Measurements from ENCODE around the gene NUP35. TPM values are rescaled to one million over a fixed set of nuclear protein-coding genes. Genes with fewer than 3 reads are reported as not detected.

The NUP35 gene
- total and polyA plus RNA-seq, 2 of the 4 experiments (the other 2 are of a cell fraction), result 10.9 to 23.3 TPM

DNA sequence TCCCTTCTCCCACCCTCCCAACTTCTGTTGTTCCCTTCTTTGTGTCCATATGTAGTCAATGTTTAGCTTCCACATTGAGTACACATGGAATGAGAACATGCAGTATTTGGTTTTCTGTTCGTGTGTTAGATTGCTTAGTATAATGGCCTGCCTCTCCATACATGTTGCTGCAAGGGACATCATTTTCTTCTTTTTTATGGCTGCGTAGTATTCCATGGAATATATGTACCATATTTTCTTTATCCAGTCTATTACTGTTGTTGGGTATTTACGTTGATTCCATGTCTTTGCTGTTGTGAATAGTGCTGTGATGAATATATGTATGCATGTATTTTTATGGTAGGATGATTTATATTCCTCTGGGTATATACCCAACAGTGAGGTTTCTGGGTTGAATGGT is 42.0 kb downstream of the NUP35 start:
- peaks cover 3% of the 10 kb centered on the region; the same call in 1 of the 2 replicates for H3K9me1 ChIP-seq (ENCODE audit: insufficient read depth, low read length)
- no peak for ATAC-seq (ENCODE audit: low read depth)
- CTCF ChIA-PET, result no interaction called here
- no peak overlapping the region; the same call in 1 of the 2 replicates for H3K56ac ChIP-seq (ENCODE audit: extremely low read depth, insufficient read depth, low read length)
- no peak for DNase-seq
- H3K27me3 ChIP-seq (ENCODE audit: control insufficient read depth, insufficient read depth, low read length), result no peaks in the 10 kb centered on the region
- TF ChIP-seq FOS (IDR thresholded peaks at IDR 0.05; ENCODE audit: low read depth, low read length) (no peak), MAFK (IDR thresholded peaks at IDR 0.05; ENCODE audit: low read depth, low read length) (no peak), CHD1 (IDR thresholded peaks at IDR 0.05; ENCODE audit: low read depth, low read length) (no peak), RFX5 (IDR thresholded peaks at IDR 0.05; ENCODE audit: low read depth, low read length) (no peak), SMC3 (IDR thresholded peaks at IDR 0.05; ENCODE audit: low read depth, low read length) (no peak), MXI1 (IDR thresholded peaks at IDR 0.05; ENCODE audit: borderline replicate concordance, low read depth, low read length) (no peak), RAD21 (IDR thresholded peaks at IDR 0.05; ENCODE audit: low read length) (no peak), RCOR1 (IDR thresholded peaks at IDR 0.05; ENCODE audit: insufficient replicate concordance, low read length) (no peak), CEBPB (IDR thresholded peaks at IDR 0.05; ENCODE audit: low read depth, low read length) (no peak), NFE2L2 (IDR thresholded peaks at IDR 0.05; ENCODE audit: low read depth, low read length) (no peak), POLR2A (IDR thresholded peaks at IDR 0.05; ENCODE audit: low read depth, low read length) (no peak), MAZ (IDR thresholded peaks at IDR 0.05; ENCODE audit: borderline replicate concordance, low read depth, low read length) (no peak), BHLHE40 (IDR thresholded peaks at IDR 0.05; ENCODE audit: low read depth, low read length) (no peak)
- TF ChIP-seq, protein P1, sequence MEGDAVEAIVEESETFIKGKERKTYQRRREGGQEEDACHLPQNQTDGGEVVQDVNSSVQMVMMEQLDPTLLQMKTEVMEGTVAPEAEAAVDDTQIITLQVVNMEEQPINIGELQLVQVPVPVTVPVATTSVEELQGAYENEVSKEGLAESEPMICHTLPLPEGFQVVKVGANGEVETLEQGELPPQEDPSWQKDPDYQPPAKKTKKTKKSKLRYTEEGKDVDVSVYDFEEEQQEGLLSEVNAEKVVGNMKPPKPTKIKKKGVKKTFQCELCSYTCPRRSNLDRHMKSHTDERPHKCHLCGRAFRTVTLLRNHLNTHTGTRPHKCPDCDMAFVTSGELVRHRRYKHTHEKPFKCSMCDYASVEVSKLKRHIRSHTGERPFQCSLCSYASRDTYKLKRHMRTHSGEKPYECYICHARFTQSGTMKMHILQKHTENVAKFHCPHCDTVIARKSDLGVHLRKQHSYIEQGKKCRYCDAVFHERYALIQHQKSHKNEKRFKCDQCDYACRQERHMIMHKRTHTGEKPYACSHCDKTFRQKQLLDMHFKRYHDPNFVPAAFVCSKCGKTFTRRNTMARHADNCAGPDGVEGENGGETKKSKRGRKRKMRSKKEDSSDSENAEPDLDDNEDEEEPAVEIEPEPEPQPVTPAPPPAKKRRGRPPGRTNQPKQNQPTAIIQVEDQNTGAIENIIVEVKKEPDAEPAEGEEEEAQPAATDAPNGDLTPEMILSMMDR (conservative IDR thresholded peaks at IDR 0.05; ENCODE audit: low read depth, low read length), result no peak
- TF ChIP-seq, protein P2, sequence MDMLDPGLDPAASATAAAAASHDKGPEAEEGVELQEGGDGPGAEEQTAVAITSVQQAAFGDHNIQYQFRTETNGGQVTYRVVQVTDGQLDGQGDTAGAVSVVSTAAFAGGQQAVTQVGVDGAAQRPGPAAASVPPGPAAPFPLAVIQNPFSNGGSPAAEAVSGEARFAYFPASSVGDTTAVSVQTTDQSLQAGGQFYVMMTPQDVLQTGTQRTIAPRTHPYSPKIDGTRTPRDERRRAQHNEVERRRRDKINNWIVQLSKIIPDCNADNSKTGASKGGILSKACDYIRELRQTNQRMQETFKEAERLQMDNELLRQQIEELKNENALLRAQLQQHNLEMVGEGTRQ (IDR thresholded peaks at IDR 0.05; ENCODE audit: low read depth, low read length), result no peak
- TF ChIP-seq, protein P3, sequence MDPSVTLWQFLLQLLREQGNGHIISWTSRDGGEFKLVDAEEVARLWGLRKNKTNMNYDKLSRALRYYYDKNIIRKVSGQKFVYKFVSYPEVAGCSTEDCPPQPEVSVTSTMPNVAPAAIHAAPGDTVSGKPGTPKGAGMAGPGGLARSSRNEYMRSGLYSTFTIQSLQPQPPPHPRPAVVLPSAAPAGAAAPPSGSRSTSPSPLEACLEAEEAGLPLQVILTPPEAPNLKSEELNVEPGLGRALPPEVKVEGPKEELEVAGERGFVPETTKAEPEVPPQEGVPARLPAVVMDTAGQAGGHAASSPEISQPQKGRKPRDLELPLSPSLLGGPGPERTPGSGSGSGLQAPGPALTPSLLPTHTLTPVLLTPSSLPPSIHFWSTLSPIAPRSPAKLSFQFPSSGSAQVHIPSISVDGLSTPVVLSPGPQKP (IDR thresholded peaks at IDR 0.05; ENCODE audit: borderline replicate concordance, low read depth, low read length), result no peak
- no peak overlapping the region for H3K23ac ChIP-seq (ENCODE audit: low read depth, low read length)
- no peak overlapping the region for H2BK20ac ChIP-seq (ENCODE audit: low read depth, low read length)
- POLR2A ChIA-PET (ENCODE audit: unreplicated experiment), result no interaction called here
- intact Hi-C loops (cut with micrococcal nuclease) (no loop called here), in situ Hi-C loops (cut with MboI; ENCODE audit: low sequenced_read_pairs) (no loop called here), dilution Hi-C loops (cut with HindIII; ENCODE audit: low sequenced_read_pairs, unreplicated experiment) (no loop called here)
- H4K8ac ChIP-seq (ENCODE audit: low read depth in 2 of 2, low read length in 2 of 2), result no peak overlapping the region
- H2AK9ac ChIP-seq (replicated peaks; ENCODE audit: low read depth, low read length, poor library complexity), result no peak overlapping the region
- H4K20me1 ChIP-seq (ENCODE audit: insufficient read depth, low read length), result no peaks in the 10 kb centered on the region
- no peak overlapping the region for H3K27ac ChIP-seq (ENCODE audit: insufficient read depth, low read length)
- H3K9ac ChIP-seq (ENCODE audit: low read depth, low read length), result no peak overlapping the region
- no peak overlapping the region for H2BK120ac ChIP-seq (ENCODE audit: low read depth, low read length)
- no peaks in the 10 kb centered on the region for H3K9me3 ChIP-seq (ENCODE audit: control insufficient read depth, insufficient read depth, low read length)
- no peak overlapping the region for H3K18ac ChIP-seq (ENCODE audit: low read depth, low read length)
- H4K5ac ChIP-seq (ENCODE audit: low read depth, low read length), result no peak overlapping the region
- no TSS peak for BruUV-seq (replicated peaks)
- no peak overlapping the region for H3K4me2 ChIP-seq (ENCODE audit: low read depth, low read length)
- H2AK5ac ChIP-seq (ENCODE audit: low read depth, low read length), result no peak overlapping the region
- WGBS, 2 experiments (ENCODE audit: extremely low coverage in 2 of 2, insufficient read length in 1 of 2), result no CpG with 5 or more reads among the region's 3 CpGs
- H2BK5ac ChIP-seq (ENCODE audit: low read depth, low read length, poor library complexity, severe bottlenecking), result no peak overlapping the region
- H3K4me3 ChIP-seq (ENCODE audit: insufficient read depth, low read depth, low read length), result no peak overlapping the region
- H3K4ac ChIP-seq (ENCODE audit: low read depth, low read length), result no peak overlapping the region
- H2AFZ ChIP-seq (replicated peaks; ENCODE audit: low read length, poor library complexity), result no peak overlapping the region
- H3K36me3 ChIP-seq (ENCODE audit: control insufficient read depth, insufficient read depth, low read length), result peaks cover 5% of the 10 kb centered on the region
- peaks cover 4 to 11% of the 10 kb centered on the region in 2 experiments; a peak in 3 of 4 replicates for H3K79me1 ChIP-seq (ENCODE audit: low read depth in 1 of 2, low read length in 2 of 2)
- no peak overlapping the region for H2BK15ac ChIP-seq (ENCODE audit: low read depth, low read length)
- no peaks in the 10 kb centered on the region; the same call in 1 of the 2 replicates for H3K4me1 ChIP-seq (ENCODE audit: control insufficient read depth, insufficient read depth, low read length)
- H3K14ac ChIP-seq (replicated peaks; ENCODE audit: low read depth, low read length), result no peak overlapping the region
- no peak overlapping the region for H4K91ac ChIP-seq (ENCODE audit: insufficient read depth, low read depth, low read length)
